OCI-LY7 (cell line): ENCODE results near the gene PLEKHM1. TPM values are rescaled to one million over a fixed set of nuclear protein-coding genes. Genes with fewer than 3 reads are reported as not detected.
A peak's percentile ranks its signal among the peaks of the same experiment; 100 is the strongest.
"Not testable (repeated sequence)": the region's sequence is repeated elsewhere in the genome, so short reads cannot be mapped to it uniquely, and the experiment has no call there.

Source experiments
- BruUV-seq: library from RNA; stranded (reverse); fragments of 400-500 nt; replicated peaks from 2 replicates; lab custom pipeline; 2021; lab: Mats Ljungman, UMichigan
- CTCF ChIA-PET: fragments of 300-600 bp; sonication (Branson Sonifier 250); formaldehyde crosslinking; loops from one replicate; lab custom pipeline; 2022; ENCODE audit warnings: antibody characterized with exemption; ENCODE audit not compliant: unreplicated experiment; lab: Charles Lee
- POLR2A ChIA-PET: fragments of 300-600 bp; sonication (Branson Sonifier 250); formaldehyde crosslinking; loops from one replicate; lab custom pipeline; 2022; ENCODE audit warnings: antibody characterized with exemption; lab: Charles Lee
- DNase-seq: peaks from one replicate; pipeline ENCODE4 v3.0.0-alpha.2; 2015; ENCODE audit warnings: low spot score
- H2AFZ ChIP-seq: fragments of 200-600 bp; sonication (generic), shearing (Covaris generic); 2 replicates; pipeline ENCODE4 v1.6.1; 2014; ENCODE audit warnings: mild to moderate bottlenecking, antibody characterized with exemption, low read length, moderate library complexity
- H3K27ac ChIP-seq: fragments of 200-600 bp; sonication (generic); 2 replicates; pipeline ENCODE4 v1.5.1; 2014; ENCODE audit warnings: mixed run types, low read depth, mild to moderate bottlenecking, moderate library complexity, low read length, inconsistent platforms; ENCODE audit not compliant: poor library complexity, severe bottlenecking
- H3K36me3 ChIP-seq: fragments of 200-600 bp; sonication (generic); 2 replicates; pipeline ENCODE4 v1.6.1; 2014; ENCODE audit warnings: mild to moderate bottlenecking, antibody characterized with exemption, low read length, moderate library complexity, mixed read lengths; ENCODE audit not compliant: insufficient read depth
- H3K4me1 ChIP-seq: fragments of 200-600 bp; sonication (generic); 2 replicates; pipeline ENCODE4 v1.5.1; 2014; ENCODE audit warnings: mild to moderate bottlenecking, low read length; ENCODE audit not compliant: insufficient read depth, poor library complexity, severe bottlenecking
- H3K4me2 ChIP-seq: fragments of 200-600 bp; sonication (generic); 2 replicates; pipeline ENCODE4 v1.6.1; 2014; ENCODE audit warnings: mild to moderate bottlenecking, low read length
- H3K4me3 ChIP-seq: fragments of 200-600 bp; sonication (generic); 2 replicates; pipeline ENCODE4 v1.5.1; 2014; ENCODE audit warnings: mild to moderate bottlenecking, low read depth, low read length; ENCODE audit not compliant: poor library complexity, severe bottlenecking
- H3K79me2 ChIP-seq: fragments of 200-600 bp; sonication (generic); 2 replicates; pipeline ENCODE4 v1.6.1; 2016; ENCODE audit warnings: low read depth, mild to moderate bottlenecking, low read length, moderate library complexity, mixed read lengths; ENCODE audit not compliant: insufficient read depth
- H3K9me2 ChIP-seq: fragments of 200-600 bp; sonication (generic); 2 replicates; pipeline ENCODE4 v1.6.1; 2016; ENCODE audit warnings: mild to moderate bottlenecking, low read length, mixed read lengths; ENCODE audit not compliant: insufficient read depth
- H3K9me3 ChIP-seq: fragments of 200-600 bp; sonication (generic); 2 replicates; pipeline ENCODE4 v1.6.1; 2014; ENCODE audit warnings: mild to moderate bottlenecking, mixed run types, low read length, mixed read lengths
- H4K20me1 ChIP-seq: fragments of 200-600 bp; sonication (generic); 2 replicates; pipeline ENCODE4 v1.6.1; 2014; ENCODE audit warnings: mild to moderate bottlenecking, antibody characterized with exemption, low read length, moderate library complexity, mixed read lengths; ENCODE audit not compliant: insufficient read depth
- intact Hi-C: fragments of 100-400 bp; cut with micrococcal nuclease; formaldehyde crosslinking; loops from one replicate; pipeline ENCODE4 v1.10.0; 2022; ENCODE audit not compliant: unreplicated experiment
- total RNA-seq, 2 experiments: library from RNA; depleted of rRNA in 1 of 2; stranded (reverse); fragments of >200 nt in 1 of 2; shearing (Covaris generic) in 1 of 2; gene quantifications; 2 replicates each; pipeline ENCODE4 v1.2.3, GENCODE V29; 2014 to 2022

PLEKHM1 gene
- total RNA-seq, 2 experiments from 2014 or later = 11.8 to 29.3 TPM

DNA sequence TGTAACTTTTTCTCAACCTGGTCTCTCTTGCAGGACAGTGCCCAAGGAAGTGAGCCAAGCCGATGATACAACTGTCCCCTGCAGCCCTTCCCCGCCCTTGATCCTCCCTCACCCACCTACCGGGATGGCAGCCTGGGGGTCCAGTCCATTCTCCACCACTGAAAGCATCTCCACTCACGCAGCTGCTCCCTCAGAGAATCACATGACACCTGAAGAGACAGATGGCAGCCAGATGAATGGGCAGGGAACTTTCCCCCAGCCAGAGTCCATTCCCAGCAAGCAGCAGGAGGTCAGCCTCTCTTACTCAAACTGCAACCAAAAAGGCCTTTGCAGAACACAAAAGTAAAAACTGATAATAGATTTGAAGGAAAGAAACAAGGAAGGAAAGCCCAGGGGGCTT is 8.2 kb downstream of the PLEKHM1 start:
- H3K36me3 ChIP-seq, H2AFZ ChIP-seq, H3K27ac ChIP-seq, intact Hi-C loops, H4K20me1 ChIP-seq, H3K4me1 ChIP-seq, H3K79me2 ChIP-seq, H3K4me3 ChIP-seq, H3K9me2 ChIP-seq, CTCF ChIA-PET, H3K9me3 ChIP-seq, BruUV-seq, H3K4me2 ChIP-seq, DNase-seq, POLR2A ChIA-PET: not testable (repeated sequence)

DNA sequence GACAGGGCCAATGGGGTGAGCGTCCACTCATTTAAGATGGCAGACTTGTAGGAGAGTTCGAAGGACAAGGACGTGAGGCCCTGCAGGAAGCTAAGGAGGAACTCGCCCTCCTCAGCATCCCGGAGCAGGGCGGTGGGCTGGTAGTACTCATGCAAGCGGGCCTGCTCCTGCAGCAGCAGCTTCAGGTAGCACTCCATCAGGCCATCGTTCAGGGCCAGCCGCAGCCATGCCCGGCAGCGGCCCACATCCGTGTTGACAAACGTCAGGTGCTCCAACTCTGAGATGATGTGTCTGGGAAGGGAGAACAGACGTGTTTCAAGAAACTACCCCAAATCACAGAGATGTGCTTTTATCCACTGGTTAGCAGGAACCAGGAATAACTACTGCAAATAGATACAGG is 15.1 kb downstream of the PLEKHM1 start:
- H3K9me2 ChIP-seq, H3K79me2 ChIP-seq, H3K4me3 ChIP-seq, H2AFZ ChIP-seq, H3K27ac ChIP-seq, BruUV-seq, H3K9me3 ChIP-seq, H3K36me3 ChIP-seq, H4K20me1 ChIP-seq, intact Hi-C loops, H3K4me1 ChIP-seq, POLR2A ChIA-PET, H3K4me2 ChIP-seq, DNase-seq, CTCF ChIA-PET: not testable (repeated sequence)

GRCh38 chr17:45472249-45472648 is 18.3 kb downstream of the PLEKHM1 start:
- intact Hi-C loops, POLR2A ChIA-PET, H2AFZ ChIP-seq, H3K4me2 ChIP-seq, H3K79me2 ChIP-seq, H3K9me2 ChIP-seq, H3K4me1 ChIP-seq, H4K20me1 ChIP-seq, CTCF ChIA-PET, DNase-seq, H3K36me3 ChIP-seq, BruUV-seq, H3K9me3 ChIP-seq, H3K27ac ChIP-seq, H3K4me3 ChIP-seq: not testable (repeated sequence)

DNA sequence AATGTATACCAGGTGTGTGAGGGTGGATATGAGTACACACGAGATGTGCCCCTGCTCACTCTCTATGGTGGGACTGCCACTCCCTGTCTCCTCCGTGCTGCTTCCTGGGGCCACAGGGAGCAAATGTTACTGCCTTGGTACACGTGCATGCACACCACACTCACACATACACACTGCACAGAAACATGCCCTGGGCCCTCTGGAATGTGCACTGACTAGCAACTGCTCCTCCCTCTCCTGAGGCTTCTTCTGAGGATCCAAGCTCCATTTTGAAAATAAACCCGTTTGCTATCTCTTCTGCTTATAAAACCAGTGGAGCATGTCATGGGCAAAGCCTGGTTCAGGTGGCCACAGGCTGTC is 21.3 kb downstream of the PLEKHM1 start:
- H3K27ac ChIP-seq, H3K9me3 ChIP-seq, H3K9me2 ChIP-seq, H4K20me1 ChIP-seq, H3K4me1 ChIP-seq, H3K4me2 ChIP-seq, BruUV-seq, H2AFZ ChIP-seq, CTCF ChIA-PET, intact Hi-C loops, H3K79me2 ChIP-seq, POLR2A ChIA-PET, H3K36me3 ChIP-seq, H3K4me3 ChIP-seq, DNase-seq: not testable (repeated sequence)

GRCh38 chr17:45468293-45469203 is 22.0 kb downstream of the PLEKHM1 start:
- H3K27ac ChIP-seq, H3K36me3 ChIP-seq, intact Hi-C loops, H3K4me3 ChIP-seq, H2AFZ ChIP-seq, CTCF ChIA-PET, DNase-seq, H3K4me2 ChIP-seq, H4K20me1 ChIP-seq, H3K79me2 ChIP-seq, H3K4me1 ChIP-seq, H3K9me3 ChIP-seq, H3K9me2 ChIP-seq, POLR2A ChIA-PET, BruUV-seq: not testable (repeated sequence)

- peak overlapping the region; percentile 60 for H3K27ac ChIP-seq
- H3K9me3 ChIP-seq, CTCF ChIA-PET, BruUV-seq, H3K9me2 ChIP-seq, H4K20me1 ChIP-seq, H3K4me3 ChIP-seq, H3K79me2 ChIP-seq, H3K36me3 ChIP-seq, POLR2A ChIA-PET, H2AFZ ChIP-seq, intact Hi-C loops: not testable (repeated sequence)
- H3K4me1 ChIP-seq = peaks cover 23% of the 10 kb centered on the region
- DNase-seq = peak; percentile 88
- H3K4me2 ChIP-seq = peak overlapping the region; percentile 61
These were observed 28.8 kb downstream of the PLEKHM1 start for GRCh38 chr17:45461524-45462327.
